ENCODE measurements around the gene C10orf90.

Gene C10orf90

GRCh38 chr10:126674741-126675515 lies 4.4 kb upstream of the C10orf90 start:
- DNase-seq, result peak in 1 of 51 donors; percentile 32

- DNase-seq, result peak in 13 of 51 donors; percentile 14 to 73 (median 35)
These were observed 3.1 kb upstream of the C10orf90 start for GRCh38 chr10:126673565-126673964.

- DNase-seq, result no peak
These were observed 996 bp upstream of the C10orf90 start for GRCh38 chr10:126671402-126671975.

GRCh38 chr10:126670895-126671261 lies 385 bp upstream of the C10orf90 start:
- peak in 44 of 51 donors; percentile 19 to 87 (median 69) for DNase-seq

- DNase-seq, result no peak
These were observed 1.3 kb downstream of the C10orf90 start for GRCh38 chr10:126669168-126669567.

- DNase-seq, result peak in 7 of 51 donors; percentile 26 to 56 (median 37)
These were observed 2.0 kb downstream of the C10orf90 start for GRCh38 chr10:126668505-126668904.

GRCh38 chr10:126667568-126667967 lies 2.9 kb downstream of the C10orf90 start:
- peak in 3 of 51 donors; percentile 18 to 71 (median 57) for DNase-seq

- no peak for DNase-seq
These were observed 5.3 kb downstream of the C10orf90 start for GRCh38 chr10:126665207-126665606.

- peak in 1 of 51 donors; percentile 55 for DNase-seq
These were observed 6.6 kb downstream of the C10orf90 start for GRCh38 chr10:126663880-126664279.

- DNase-seq, result peak in 46 of 51 donors; percentile 17 to 93 (median 77)
These were observed 7.2 kb downstream of the C10orf90 start for GRCh38 chr10:126663328-126663727.

- DNase-seq, result no peak
These were observed 8.5 kb downstream of the C10orf90 start for GRCh38 chr10:126661841-126662515.

GRCh38 chr10:126661356-126661755 lies 9.1 kb downstream of the C10orf90 start:
- DNase-seq, result no peak

- DNase-seq, result peak in 2 of 51 donors; percentile 27
These were observed 10.7 kb downstream of the C10orf90 start for GRCh38 chr10:126659750-126660149.

- peak in 1 of 51 donors; percentile 50 for DNase-seq
These were observed 11.6 kb downstream of the C10orf90 start for GRCh38 chr10:126658928-126659327.

- no peak for DNase-seq
These were observed 15.9 kb downstream of the C10orf90 start for GRCh38 chr10:126654579-126654978.

GRCh38 chr10:126651467-126651866 lies 19.0 kb downstream of the C10orf90 start:
- DNase-seq, result no peak

GRCh38 chr10:126650161-126650560 lies 20.3 kb downstream of the C10orf90 start:
- DNase-seq, result no peak

GRCh38 chr10:126647116-126647515 lies 23.4 kb downstream of the C10orf90 start:
- no peak for DNase-seq

- no peak for DNase-seq
These were observed 24.4 kb downstream of the C10orf90 start for GRCh38 chr10:126646110-126646509.

GRCh38 chr10:126640401-126640800 lies 30.1 kb downstream of the C10orf90 start:
- no peak for DNase-seq

GRCh38 chr10:126639084-126639483 lies 31.4 kb downstream of the C10orf90 start:
- DNase-seq, result no peak

- DNase-seq, result no peak
These were observed 32.0 kb downstream of the C10orf90 start for GRCh38 chr10:126638542-126638941.

Data from hypothalamus (tissue), 51 donors.